Activated CD4-positive, alpha-beta T cell treated with anti-CD3 and anti-CD28 coated beads, Interleukin-2, amount 50 U/mL, for 1 hour (primary cell): ENCODE results near the gene ENPP1.
"Not testable (repeated sequence)": the region's sequence is repeated elsewhere in the genome, so short reads cannot be mapped to it uniquely, and the experiment has no call there.

Source experiments
- DNase-seq: peaks from one replicate; pipeline ENCODE4 v3.0.0-alpha.2; 2020

Gene ENPP1

DNA sequence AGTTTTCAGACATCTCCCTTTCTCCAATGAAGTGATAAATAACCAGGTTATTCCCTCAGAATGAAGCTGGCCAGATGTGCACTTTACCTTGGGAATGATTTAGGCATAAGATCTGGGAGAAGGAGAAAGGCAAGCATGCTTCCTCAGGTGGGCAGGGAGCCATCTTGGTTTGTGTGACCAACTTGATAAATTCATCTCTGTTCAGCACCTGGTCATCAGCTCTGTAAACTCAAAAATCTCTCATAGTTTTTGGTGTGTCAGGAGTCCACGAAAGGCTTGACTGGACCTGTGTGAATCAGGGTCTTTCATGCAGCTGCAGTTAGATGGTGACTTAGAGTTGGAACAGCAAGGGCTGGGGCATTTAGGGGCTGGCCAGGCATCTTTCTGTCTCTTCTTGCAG, 24.5 kb downstream of the ENPP1 start:
- no peak for DNase-seq

DNA sequence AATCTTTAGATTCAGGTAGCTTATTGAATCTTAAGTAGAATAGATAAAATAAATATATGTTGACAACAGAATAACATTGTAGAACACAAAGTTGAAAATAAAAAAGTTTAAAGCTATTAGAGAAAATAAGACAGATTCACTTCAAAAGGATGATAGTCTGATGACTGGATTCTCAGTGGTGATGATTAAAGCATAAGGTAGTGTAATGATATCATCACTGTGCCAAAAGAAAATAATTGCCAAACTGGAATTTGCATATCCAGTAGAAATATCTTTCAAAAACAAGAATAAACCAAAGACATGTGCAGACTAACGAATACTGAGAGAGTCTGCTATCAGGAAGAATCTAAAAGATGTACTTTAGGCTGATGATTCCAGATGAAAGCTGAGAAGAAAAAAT, 30.2 kb downstream of the ENPP1 start:
- no peak for DNase-seq

- no peak for DNase-seq
Measured at GRCh38 chr6:131839388-131839787, 31.6 kb downstream of the ENPP1 start.

GRCh38 chr6:131840441-131840840, 32.6 kb downstream of the ENPP1 start:
- no peak for DNase-seq

- DNase-seq: no peak
Measured at GRCh38 chr6:131840936-131841583, 33.2 kb downstream of the ENPP1 start.

DNA sequence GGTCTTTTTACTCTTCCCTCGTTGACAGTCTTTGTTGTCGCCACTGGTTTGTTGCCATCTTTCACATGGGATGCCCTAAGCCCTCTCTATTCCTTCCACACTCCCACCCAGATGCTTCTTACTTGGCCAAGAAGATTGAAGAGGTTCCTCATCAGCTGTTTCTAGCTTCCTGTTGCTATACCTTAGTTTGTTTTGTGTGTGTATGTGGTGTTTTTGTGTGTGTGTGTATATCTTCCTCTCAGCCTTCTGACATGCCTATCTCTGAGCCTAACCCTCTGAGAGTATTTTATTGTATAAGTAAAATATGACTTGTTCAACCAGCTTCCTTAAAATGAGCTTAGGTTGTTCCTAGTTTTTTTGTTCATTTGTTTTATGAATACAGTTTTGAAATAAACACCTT, 35.9 kb downstream of the ENPP1 start:
- DNase-seq: no peak

GRCh38 chr6:131844243-131844841, 36.5 kb downstream of the ENPP1 start:
- DNase-seq: no peak

DNA sequence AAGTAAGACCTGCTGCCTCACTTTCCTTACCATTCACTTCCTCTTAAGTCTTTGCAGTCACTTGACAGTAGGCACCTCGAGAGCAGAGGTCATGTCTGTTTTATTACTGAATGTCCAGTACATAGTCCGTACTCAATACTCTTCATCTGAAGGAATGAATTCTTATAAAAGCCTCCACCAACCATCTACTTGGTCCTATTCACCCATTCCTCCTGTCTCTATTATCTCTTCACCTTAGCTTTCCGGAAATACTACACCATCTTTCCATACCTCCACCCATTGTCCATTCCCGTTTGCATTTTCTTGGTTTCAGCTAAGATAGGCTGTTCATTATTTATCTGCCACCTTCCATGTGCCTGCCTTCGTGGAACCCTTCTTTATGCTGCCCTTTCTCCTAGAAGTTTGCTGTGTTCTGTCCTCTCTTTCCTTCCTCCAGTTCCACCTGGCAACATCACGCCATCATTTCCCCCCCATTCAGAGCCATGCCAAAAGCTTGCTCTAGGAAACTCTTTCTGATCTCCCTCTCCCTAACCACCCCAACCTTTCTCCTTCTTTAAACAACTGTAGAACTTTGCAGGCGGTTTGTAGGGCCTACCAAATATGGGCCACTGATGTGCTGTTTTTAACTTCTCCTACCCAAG, 38.3 kb downstream of the ENPP1 start:
- no peak for DNase-seq

DNA sequence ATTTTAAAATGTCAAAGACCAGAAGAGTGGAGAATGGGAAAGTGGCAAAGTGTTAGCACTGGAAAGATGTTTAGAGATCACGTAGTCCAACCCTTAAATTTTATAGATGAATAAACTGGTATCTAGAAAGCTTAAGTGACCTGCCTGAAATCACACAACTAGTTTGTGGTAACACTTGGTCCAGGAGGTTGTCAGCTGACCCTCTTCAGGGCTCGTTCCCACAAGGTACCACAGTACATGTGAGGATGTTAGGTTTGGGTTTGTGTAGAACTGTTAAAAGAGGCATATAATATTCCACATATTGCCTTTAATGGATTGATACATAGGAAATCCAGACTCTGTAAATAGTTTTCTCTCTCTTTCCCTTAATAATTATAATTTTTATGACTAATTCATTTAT, 39.1 kb downstream of the ENPP1 start:
- no peak for DNase-seq

DNA sequence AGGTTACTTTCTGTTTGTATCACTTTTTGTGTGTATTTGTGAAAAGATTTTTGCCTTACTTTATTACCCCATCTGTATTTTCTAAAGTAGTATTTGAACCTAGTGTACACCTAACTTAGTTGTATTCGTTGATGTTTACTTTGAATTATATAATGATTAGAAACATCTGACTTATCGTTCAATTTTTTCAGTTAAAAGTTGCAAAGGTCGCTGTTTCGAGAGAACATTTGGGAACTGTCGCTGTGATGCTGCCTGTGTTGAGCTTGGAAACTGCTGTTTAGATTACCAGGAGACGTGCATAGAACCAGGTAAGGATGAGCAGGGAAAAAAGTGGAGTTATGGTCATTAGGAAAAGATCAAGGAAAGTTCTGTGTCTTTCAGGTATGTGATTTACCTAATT, 42.0 kb downstream of the ENPP1 start:
- DNase-seq: no peak

- DNase-seq: no peak
Measured at GRCh38 chr6:131851049-131851769, 43.4 kb downstream of the ENPP1 start.

DNA sequence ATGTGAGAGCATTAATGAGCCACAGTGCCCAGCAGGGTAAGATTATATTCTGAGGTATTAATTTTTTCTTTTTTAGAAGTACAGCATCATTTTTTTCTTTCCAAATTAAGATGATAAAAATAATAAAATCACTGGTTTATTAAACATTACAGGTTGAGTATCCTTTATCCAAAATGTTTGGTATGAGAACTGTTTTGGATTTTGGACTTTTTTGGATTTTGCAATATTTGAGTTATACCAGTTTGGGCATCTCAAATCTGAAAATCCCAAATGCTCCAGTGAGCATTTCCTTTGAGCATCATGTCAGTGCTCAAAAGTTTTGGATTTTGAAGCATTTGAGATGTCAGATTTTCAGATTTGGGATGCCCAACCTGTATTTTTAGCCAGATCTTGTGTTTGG, 44.4 kb downstream of the ENPP1 start:
- no peak for DNase-seq

- DNase-seq: no peak
Measured at GRCh38 chr6:131854803-131855202, 47.0 kb downstream of the ENPP1 start.

- DNase-seq: no peak
Measured at GRCh38 chr6:131858765-131859415, 51.1 kb downstream of the ENPP1 start.

GRCh38 chr6:131859658-131860057, 51.8 kb downstream of the ENPP1 start:
- DNase-seq: not testable (repeated sequence)

- no peak for DNase-seq
Measured at GRCh38 chr6:131861381-131861780, 53.6 kb downstream of the ENPP1 start.

GRCh38 chr6:131862476-131862875, 54.7 kb downstream of the ENPP1 start:
- DNase-seq: no peak

DNA sequence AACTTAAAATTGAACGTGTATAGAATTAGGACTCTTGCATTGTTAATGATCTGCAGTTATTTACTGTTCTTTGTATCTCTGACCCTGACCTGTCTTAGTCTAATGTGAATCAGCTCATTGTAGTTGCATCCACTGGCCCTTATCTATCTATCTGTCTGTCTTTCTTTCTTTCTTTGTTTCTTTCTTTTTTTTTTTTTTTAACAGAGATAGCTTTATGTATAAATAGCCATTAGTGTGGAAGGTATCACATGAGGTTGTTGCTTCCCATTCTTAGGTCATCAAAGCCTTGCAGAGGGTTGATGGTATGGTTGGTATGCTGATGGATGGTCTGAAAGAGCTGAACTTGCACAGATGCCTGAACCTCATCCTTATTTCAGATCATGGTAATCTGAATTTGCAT, 59.9 kb downstream of the ENPP1 start:
- no peak for DNase-seq

GRCh38 chr6:131868836-131869235, 61.0 kb downstream of the ENPP1 start:
- DNase-seq: no peak

DNA sequence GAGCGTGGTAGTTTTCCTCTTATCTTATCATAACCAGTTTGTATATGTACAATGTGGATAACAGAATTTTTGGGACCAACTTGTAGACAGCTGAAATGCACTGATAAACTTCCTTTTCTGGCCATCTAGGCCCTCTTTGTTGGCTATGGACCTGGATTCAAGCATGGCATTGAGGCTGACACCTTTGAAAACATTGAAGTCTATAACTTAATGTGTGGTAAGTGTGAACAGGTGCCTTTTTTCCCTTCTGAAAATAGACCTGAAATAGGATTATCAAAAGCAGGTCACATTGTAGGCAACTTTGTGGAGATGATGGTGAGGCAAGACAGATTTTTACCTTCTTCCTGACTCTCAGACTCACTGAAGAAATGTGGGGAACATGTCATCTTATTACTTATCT, 67.8 kb downstream of the ENPP1 start:
- no peak for DNase-seq

- no peak for DNase-seq
Measured at GRCh38 chr6:131876545-131876944, 68.7 kb downstream of the ENPP1 start.

- no peak for DNase-seq
Measured at GRCh38 chr6:131877999-131878789, 70.4 kb downstream of the ENPP1 start.

DNA sequence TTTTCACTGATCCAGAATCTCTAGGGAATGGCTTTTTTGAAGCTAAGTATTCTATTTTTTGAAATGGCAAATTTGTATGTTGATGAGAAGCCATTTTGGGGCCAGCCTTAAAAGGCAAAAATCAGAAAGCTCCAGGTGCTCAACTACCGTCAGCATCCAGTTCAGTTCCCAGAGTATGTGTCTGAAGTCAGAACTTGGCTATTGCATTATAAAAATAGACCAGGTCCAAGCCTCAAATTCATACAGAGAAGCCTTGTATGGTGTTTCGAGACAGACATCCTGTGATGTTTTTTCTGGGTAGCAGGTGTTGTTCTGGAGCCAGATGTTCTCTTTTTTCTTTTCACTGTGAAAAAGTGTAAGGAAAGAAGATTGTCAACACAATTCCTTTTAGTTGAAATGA, 75.2 kb downstream of the ENPP1 start:
- DNase-seq: no peak
